CD4-positive, alpha-beta T cell (primary cell): ENCODE results near the gene NCKAP5. TPM values are rescaled to one million over a fixed set of nuclear protein-coding genes. Genes with fewer than 3 reads are reported as not detected.

ENCODE experiments used
- ATAC-seq: fragments of 200-7000 bp; cut with Tn5 transposase; one replicate; pipeline ENCODE4 v1.10.0; 2022; ENCODE audit warnings: mild to moderate bottlenecking; ENCODE audit not compliant: poor library complexity
- CTCF ChIA-PET: fragments of 350-600 bp; sonication (Branson Sonifier 250); formaldehyde crosslinking; loops from one replicate; lab custom pipeline; 2021; ENCODE audit warnings: antibody characterized with exemption, inconsistent platforms; lab: Charles Lee
- POLR2A ChIA-PET: fragments of 350-600 bp; sonication (Branson Sonifier 250); formaldehyde crosslinking; loops from one replicate; lab custom pipeline; 2021; ENCODE audit warnings: antibody characterized with exemption, inconsistent platforms; lab: Charles Lee
- DNase-seq, 14 experiments: peaks; one replicate each; pipeline ENCODE4 v3.0.0-alpha.2; 2013 to 2020; ENCODE audit warnings: mixed read lengths in 2 of 14
- H3K27ac ChIP-seq, 2 donors: one replicate each; pipeline versions ENCODE4 v1.5.1 to v1.7.0; 2013; ENCODE audit warnings: low read length in 2 of 2, low read depth in 1 of 2, mild to moderate bottlenecking in 1 of 2
- H3K27me3 ChIP-seq, 2 experiments: 1 replicate in 1 of 2; 2 replicates in 1 of 2; pipeline versions ENCODE4 v1.6.1 to v1.7.0; 2013; ENCODE audit warnings: low read length in 2 of 2, control low read depth in 1 of 2, mild to moderate bottlenecking in 1 of 2, moderate library complexity in 1 of 2; ENCODE audit not compliant: insufficient read depth in 2 of 2, control insufficient read depth in 1 of 2
- H3K36me3 ChIP-seq: one replicate; pipeline ENCODE4 v1.6.1; 2013; ENCODE audit warnings: low read length, control low read depth; ENCODE audit not compliant: insufficient read depth
- H3K4me1 ChIP-seq: one replicate; pipeline ENCODE4 v1.6.1; 2013; ENCODE audit warnings: low read length, control low read depth; ENCODE audit not compliant: insufficient read depth
- H3K4me3 ChIP-seq: one replicate; pipeline ENCODE4 v1.5.1; 2013; ENCODE audit warnings: mild to moderate bottlenecking, low read length, moderate library complexity
- H3K9me3 ChIP-seq, 2 experiments: 1 replicate in 1 of 2; 2 replicates in 1 of 2; pipeline versions ENCODE4 v1.6.1 to v1.7.0; 2013; ENCODE audit warnings: low read length in 2 of 2, mild to moderate bottlenecking in 2 of 2, control low read depth in 1 of 2, moderate library complexity in 1 of 2; ENCODE audit not compliant: control insufficient read depth in 1 of 2, insufficient read depth in 1 of 2
- H3K27ac Mint-ChIP-seq: one replicate; pipeline ENCODE4 v1.8.0; 2020; ENCODE audit warnings: mixed read lengths
- H3K27me3 Mint-ChIP-seq: one replicate; pipeline ENCODE4 v1.8.0; 2021; ENCODE audit warnings: mixed read lengths
- H3K36me3 Mint-ChIP-seq: one replicate; pipeline ENCODE4 v1.8.0; 2021; ENCODE audit warnings: low read depth, mixed read lengths
- H3K4me1 Mint-ChIP-seq: one replicate; pipeline ENCODE4 v1.8.0; 2021; ENCODE audit warnings: low read depth, mixed read lengths
- H3K4me3 Mint-ChIP-seq: one replicate; pipeline ENCODE4 v1.8.0; 2020; ENCODE audit warnings: mild to moderate bottlenecking, mixed read lengths
- H3K9me3 Mint-ChIP-seq: one replicate; pipeline ENCODE4 v1.8.0; 2020; ENCODE audit warnings: mixed read lengths
- CTCF ChIP-seq: fragments of 200-600 bp; IDR thresholded peaks from one replicate; pipeline ENCODE4 v1.8.0; 2022; ENCODE audit warnings: antibody characterized with exemption, mild to moderate bottlenecking
- intact Hi-C, 2 experiments: fragments of 100-400 bp; cut with DNase I in 1 of 2; cut with micrococcal nuclease in 1 of 2; formaldehyde crosslinking; loops; one replicate each; pipeline versions ENCODE4 v1.15.1 to v1.9.0; 2023 to 2025; cut with DNase I, micrococcal nuclease
- total RNA-seq, 174 experiments: library from RNA in 2 of 174; stranded (reverse) in 2 of 174; gene quantifications; one replicate each; pipeline ENCODE4 v1.2.3 and lab custom pipeline; 2021 to 2026

NCKAP5 gene
- total RNA-seq, 2 experiments from 2014 or later = not detected

- H3K36me3 ChIP-seq = no peaks in the 10 kb centered on the region
- ChIA-PET POLR2A (no interaction called here), CTCF (no interaction called here)
- H3K4me1 ChIP-seq = no peaks in the 10 kb centered on the region
- no peaks in the 10 kb centered on the region for H3K9me3 Mint-ChIP-seq
- DNase-seq = no peak
- H3K36me3 Mint-ChIP-seq = no peaks in the 10 kb centered on the region
- H3K4me3 Mint-ChIP-seq = no peak overlapping the region
- H3K27me3 Mint-ChIP-seq = no peaks in the 10 kb centered on the region
- H3K4me1 Mint-ChIP-seq = no peaks in the 10 kb centered on the region
- H3K27me3 ChIP-seq = peaks cover 0 to 3% of the 10 kb centered on the region in 2 experiments
- ATAC-seq = no peak
- no peak overlapping the region for H3K4me3 ChIP-seq
- TF ChIP-seq CTCF = no peak
- no peak overlapping the region for H3K27ac Mint-ChIP-seq
- no peaks in the 10 kb centered on the region for H3K9me3 ChIP-seq
- H3K27ac ChIP-seq = no peak overlapping the region
- intact Hi-C loops = no loop called here
Measured at GRCh38 chr2:133461484-133461883, 106.8 kb downstream of the NCKAP5 start.

GRCh38 chr2:133459590-133459989 is 108.7 kb downstream of the NCKAP5 start:
- H3K36me3 ChIP-seq = no peaks in the 10 kb centered on the region
- POLR2A ChIA-PET = no interaction called here
- TF ChIP-seq CTCF = no peak
- intact Hi-C loops = no loop called here
- no peaks in the 10 kb centered on the region for H3K9me3 ChIP-seq
- no peaks in the 10 kb centered on the region for H3K36me3 Mint-ChIP-seq
- no peaks in the 10 kb centered on the region for H3K27me3 Mint-ChIP-seq
- H3K27ac Mint-ChIP-seq = no peak overlapping the region
- H3K4me1 ChIP-seq = no peaks in the 10 kb centered on the region
- CTCF ChIA-PET = no interaction called here
- H3K4me3 Mint-ChIP-seq = no peak overlapping the region
- H3K9me3 Mint-ChIP-seq = peaks cover 1% of the 10 kb centered on the region
- no peak overlapping the region for H3K4me3 ChIP-seq
- no peaks in the 10 kb centered on the region for H3K4me1 Mint-ChIP-seq
- DNase-seq (no peak), ATAC-seq (no peak)
- H3K27me3 ChIP-seq = peaks cover 0 to 3% of the 10 kb centered on the region in 2 experiments
- no peak overlapping the region for H3K27ac ChIP-seq

DNA sequence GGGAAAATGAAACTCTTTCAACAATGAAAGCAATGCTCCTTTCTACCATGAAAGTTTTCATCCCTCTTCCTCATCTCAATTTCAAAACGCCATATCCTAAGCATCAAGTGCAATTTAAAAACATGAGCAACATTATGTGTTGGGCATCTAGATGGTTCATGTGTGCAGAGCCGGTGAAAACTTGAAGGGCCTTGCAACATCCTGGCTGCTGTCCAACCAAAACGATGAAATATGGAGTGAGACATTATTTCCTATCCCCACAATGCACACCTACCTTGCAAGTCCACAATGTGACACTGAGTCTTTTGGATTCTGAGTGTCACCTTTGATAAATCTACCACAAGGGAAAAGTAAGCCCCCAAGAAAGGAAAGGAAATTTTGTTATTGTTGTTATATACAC is 110.0 kb downstream of the NCKAP5 start:
- no peak for TF ChIP-seq CTCF
- peaks cover 0 to 3% of the 10 kb centered on the region in 2 experiments for H3K27me3 ChIP-seq
- Mint-ChIP-seq H3K4me1 (no peaks in the 10 kb centered on the region), H3K27me3 (no peaks in the 10 kb centered on the region), H3K36me3 (no peaks in the 10 kb centered on the region), H3K4me3 (no peak overlapping the region), H3K9me3 (peaks cover 4% of the 10 kb centered on the region), H3K27ac (no peak overlapping the region)
- ATAC-seq (no peak), DNase-seq (no peak)
- no peak overlapping the region for H3K4me3 ChIP-seq
- no peaks in the 10 kb centered on the region for H3K4me1 ChIP-seq
- POLR2A ChIA-PET = no interaction called here
- CTCF ChIA-PET = no interaction called here
- H3K9me3 ChIP-seq = no peaks in the 10 kb centered on the region
- H3K27ac ChIP-seq = no peak overlapping the region
- H3K36me3 ChIP-seq = no peaks in the 10 kb centered on the region
- intact Hi-C loops = no loop called here
